HEK293 (cell line): ENCODE results near the gene GPATCH3.

ENCODE experiments used
- CTCF ChIA-PET: fragments of 350-600 bp; formaldehyde crosslinking; extraction: SDS; loops from one replicate; lab custom pipeline; 2021; ENCODE audit warnings: antibody characterized with exemption; lab: Yijun Ruan, JAX
- POLR2A ChIA-PET: fragments of 300-600 bp; formaldehyde crosslinking; extraction: SDS; loops from one replicate; lab custom pipeline; 2020; ENCODE audit warnings: antibody characterized with exemption, inconsistent platforms; lab: Yijun Ruan, JAX
- H3K27ac ChIP-seq: fragments of 200-500 bp; sonication (Bioruptor generic); 2 replicates; pipeline ENCODE4 v1.5.1; 2014; ENCODE audit warnings: low read depth, low read length, control low read depth, inconsistent platforms; ENCODE audit errors: extremely low read depth
- H3K36me3 ChIP-seq, 2 experiments: fragments of 200-500 bp in 1 of 2; sonication (Bioruptor generic) in 1 of 2; 1 replicate in 1 of 2; 2 replicates in 1 of 2; pipeline ENCODE4 v1.5.1; 2014 to 2017; ENCODE audit warnings: inconsistent platforms in 2 of 2, low read length in 2 of 2; ENCODE audit not compliant: control insufficient read depth in 2 of 2, insufficient read depth in 1 of 2
- H3K4me1 ChIP-seq: fragments of 200-500 bp; sonication (Bioruptor generic); 2 replicates; pipeline ENCODE4 v1.5.1; 2014; ENCODE audit warnings: mild to moderate bottlenecking, low read length, inconsistent platforms; ENCODE audit not compliant: control insufficient read depth, insufficient read depth
- H3K4me3 ChIP-seq: 2 replicates; pipeline ENCODE4 v1.5.1; 2011; ENCODE audit warnings: low read depth, mild to moderate bottlenecking, control low read depth, low read length, moderate library complexity
- H3K9me3 ChIP-seq: fragments of 200-500 bp; sonication (Bioruptor generic); 2 replicates; pipeline ENCODE4 v1.5.1; 2014; ENCODE audit warnings: low read depth, low read length, inconsistent platforms; ENCODE audit not compliant: control insufficient read depth, insufficient read depth
- GLIS2 ChIP-seq: fragments of 450-650 bp; formaldehyde crosslinking; IDR thresholded peaks from 2 replicates; pipeline ENCODE4 v1.5.1; 2016; ENCODE audit warnings: missing biosample characterization, missing genetic modification characterization
- PATZ1 ChIP-seq: fragments of 450-650 bp; formaldehyde crosslinking; IDR thresholded peaks from 2 replicates; pipeline ENCODE4 v1.5.1; 2016; ENCODE audit warnings: missing biosample characterization, missing genetic modification characterization
- ZBTB10 ChIP-seq: fragments of 450-650 bp; formaldehyde crosslinking; IDR thresholded peaks from 2 replicates; pipeline ENCODE4 v1.5.1; 2016; ENCODE audit warnings: missing biosample characterization, missing genetic modification characterization
- ZBTB21 ChIP-seq: fragments of 450-650 bp; formaldehyde crosslinking; IDR thresholded peaks from 2 replicates; pipeline ENCODE4 v1.5.1; 2017; ENCODE audit warnings: missing biosample characterization, missing genetic modification characterization
- ZFP41 ChIP-seq: fragments of 450-650 bp; formaldehyde crosslinking; IDR thresholded peaks from 2 replicates; pipeline ENCODE4 v1.5.1; 2016; ENCODE audit warnings: missing biosample characterization, missing genetic modification characterization, borderline replicate concordance
- ZNF114 ChIP-seq: fragments of 450-650 bp; formaldehyde crosslinking; IDR thresholded peaks from 2 replicates; pipeline ENCODE4 v1.5.0; 2017; ENCODE audit warnings: missing biosample characterization, missing genetic modification characterization
- ZNF157 ChIP-seq: fragments of 450-650 bp; formaldehyde crosslinking; IDR thresholded peaks from 2 replicates; pipeline ENCODE4 v1.5.1; 2016; ENCODE audit warnings: missing biosample characterization, missing genetic modification characterization
- ZNF169 ChIP-seq: fragments of 450-650 bp; formaldehyde crosslinking; IDR thresholded peaks from 2 replicates; pipeline ENCODE4 v1.5.1; 2016; ENCODE audit warnings: missing biosample characterization, missing genetic modification characterization
- ZNF18 ChIP-seq: fragments of 450-650 bp; formaldehyde crosslinking; IDR thresholded peaks from 2 replicates; pipeline ENCODE4 v1.5.1; 2016; ENCODE audit warnings: missing biosample characterization, missing genetic modification characterization
- ZNF239 ChIP-seq: fragments of 450-650 bp; formaldehyde crosslinking; IDR thresholded peaks from 2 replicates; pipeline ENCODE4 v1.5.1; 2016; ENCODE audit warnings: missing biosample characterization, missing genetic modification characterization
- ZNF302 ChIP-seq: fragments of 450-650 bp; formaldehyde crosslinking; IDR thresholded peaks from 2 replicates; pipeline ENCODE4 v1.5.1; 2016; ENCODE audit warnings: missing biosample characterization, missing genetic modification characterization, low read depth
- ZNF37A ChIP-seq: fragments of 450-650 bp; IDR thresholded peaks from 2 replicates; pipeline ENCODE4 v1.5.1; 2018; ENCODE audit warnings: missing biosample characterization, missing genetic modification characterization
- ZNF514 ChIP-seq: fragments of 450-650 bp; formaldehyde crosslinking; IDR thresholded peaks from 2 replicates; pipeline ENCODE4 v1.5.1; 2016; ENCODE audit warnings: missing biosample characterization, missing genetic modification characterization
- ZNF555 ChIP-seq: fragments of 450-650 bp; formaldehyde crosslinking; conservative IDR thresholded peaks from 2 replicates; pipeline ENCODE4 v1.5.1; 2017; ENCODE audit warnings: missing biosample characterization, mild to moderate bottlenecking, missing genetic modification characterization, inconsistent platforms
- ZNF658 ChIP-seq: fragments of 450-650 bp; formaldehyde crosslinking; IDR thresholded peaks from 2 replicates; pipeline ENCODE4; 2016; ENCODE audit warnings: missing biosample characterization, missing genetic modification characterization
- ZNF660 ChIP-seq: fragments of 450-650 bp; IDR thresholded peaks from 2 replicates; pipeline ENCODE4 v1.5.1; 2018; ENCODE audit warnings: missing biosample characterization, mild to moderate bottlenecking, missing genetic modification characterization
- ZNF747 ChIP-seq: fragments of 450-650 bp; formaldehyde crosslinking; IDR thresholded peaks from 2 replicates; pipeline ENCODE4 v1.5.1; 2016; ENCODE audit warnings: missing biosample characterization, missing genetic modification characterization
- ZNF768 ChIP-seq: fragments of 450-650 bp; formaldehyde crosslinking; IDR thresholded peaks from 2 replicates; pipeline ENCODE4 v1.5.1; 2018; ENCODE audit warnings: missing biosample characterization, mild to moderate bottlenecking, missing genetic modification characterization

GPATCH3 gene

GRCh38 chr1:26932531-26932930 is 32.3 kb upstream of the GPATCH3 start (continued):
- TF ChIP-seq ZNF18, result no peak
- TF ChIP-seq ZNF114 (tag by site-specific recombination), result no peak
- TF ChIP-seq ZNF37A (tag by site-specific recombination), result no peak
- no peak for TF ChIP-seq ZNF302 (tag by site-specific recombination)

GRCh38 chr1:26923711-26924110 is 23.4 kb upstream of the GPATCH3 start:
- Histone ChIP-seq H3K27ac (no peak overlapping the region), H3K4me1 (peaks cover 7% of the 10 kb centered on the region), H3K36me3 (peaks cover 45 to 60% of the 10 kb centered on the region in 2 experiments), H3K4me3 (no peak overlapping the region), H3K9me3 (no peaks in the 10 kb centered on the region)
- CTCF ChIA-PET, result interaction anchor here (0.5 to 0.7 kb wide), 2 partner anchors 49 to 660 kb away, joined by 3 read pairs; no protein-coding TSS in a partner anchor
- TF ChIP-seq ZNF660 (tag by site-specific recombination) (no peak), ZNF555 (tag by site-specific recombination) (no peak), PATZ1 (tag by site-specific recombination) (no peak), ZNF514 (tag by site-specific recombination) (no peak)
- TF ChIP-seq, all 188 proteins: peak for 0
- POLR2A ChIA-PET, result interaction anchor here (0.6 to 1.5 kb wide), 2 partner anchors 23 to 226 kb away, joined by 5 read pairs; partner anchors contain the start of gene GPATCH3

GRCh38 chr1:26922901-26923300 is 22.6 kb upstream of the GPATCH3 start:
- peaks cover 7% of the 10 kb centered on the region for H3K4me1 ChIP-seq
- ChIA-PET CTCF (no interaction called here), POLR2A (no interaction called here)
- peak overlapping the region; percentile 10; the same call in 1 of the 2 replicates for H3K4me3 ChIP-seq
- no peak overlapping the region; the same call in 1 of the 2 replicates for H3K27ac ChIP-seq
- TF ChIP-seq ZNF169 (no peak), ZNF157 (tag by site-specific recombination) (no peak), ZBTB10 (no peak), ZNF658 (tag by site-specific recombination) (no peak), ZNF18 (no peak), ZFP41 (tag by site-specific recombination) (no peak), ZNF239 (tag by site-specific recombination) (no peak), GLIS2 (tag by site-specific recombination) (no peak), ZNF747 (tag by site-specific recombination) (no peak), ZNF768 (tag by site-specific recombination) (no peak), ZBTB21 (tag by site-specific recombination) (no peak)
- H3K36me3 ChIP-seq, result peaks cover 44 to 52% of the 10 kb centered on the region in 2 experiments
- H3K9me3 ChIP-seq, result no peaks in the 10 kb centered on the region
